Thyroid gland (tissue), 4 donors: ENCODE data around the gene ATP1A2.

Experiments used
- POLR2A ChIP-seq, 2 donors: fragments of 450-650 bp; IDR thresholded peaks; one replicate each; pipeline ENCODE4 v1.6.1; 2017; ENCODE audit warnings: antibody characterized with exemption in 2 of 2, mild to moderate bottlenecking in 2 of 2, moderate library complexity in 1 of 2
- TF ChIP-seq, protein P1 (sequence below), 6 experiments: fragments of 200-600 bp in 3 of 6; fragments of 450-650 bp in 3 of 6; sonication (generic) in 3 of 6; IDR thresholded peaks; one replicate each; pipeline ENCODE4 v1.5.1; 2016 to 2019; ENCODE audit warnings: antibody characterized with exemption in 6 of 6, mild to moderate bottlenecking in 2 of 6, inconsistent platforms in 1 of 6, moderate library complexity in 1 of 6

GRCh38 chr1:160122978-160123495, 7.5 kb downstream of the ATP1A2 start:
- TF ChIP-seq, protein P1, sequence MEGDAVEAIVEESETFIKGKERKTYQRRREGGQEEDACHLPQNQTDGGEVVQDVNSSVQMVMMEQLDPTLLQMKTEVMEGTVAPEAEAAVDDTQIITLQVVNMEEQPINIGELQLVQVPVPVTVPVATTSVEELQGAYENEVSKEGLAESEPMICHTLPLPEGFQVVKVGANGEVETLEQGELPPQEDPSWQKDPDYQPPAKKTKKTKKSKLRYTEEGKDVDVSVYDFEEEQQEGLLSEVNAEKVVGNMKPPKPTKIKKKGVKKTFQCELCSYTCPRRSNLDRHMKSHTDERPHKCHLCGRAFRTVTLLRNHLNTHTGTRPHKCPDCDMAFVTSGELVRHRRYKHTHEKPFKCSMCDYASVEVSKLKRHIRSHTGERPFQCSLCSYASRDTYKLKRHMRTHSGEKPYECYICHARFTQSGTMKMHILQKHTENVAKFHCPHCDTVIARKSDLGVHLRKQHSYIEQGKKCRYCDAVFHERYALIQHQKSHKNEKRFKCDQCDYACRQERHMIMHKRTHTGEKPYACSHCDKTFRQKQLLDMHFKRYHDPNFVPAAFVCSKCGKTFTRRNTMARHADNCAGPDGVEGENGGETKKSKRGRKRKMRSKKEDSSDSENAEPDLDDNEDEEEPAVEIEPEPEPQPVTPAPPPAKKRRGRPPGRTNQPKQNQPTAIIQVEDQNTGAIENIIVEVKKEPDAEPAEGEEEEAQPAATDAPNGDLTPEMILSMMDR (IDR thresholded peaks at IDR 0.05): no peak
- TF ChIP-seq POLR2A (IDR thresholded peaks at IDR 0.05): no peak
